Measurements from ENCODE around the gene TGFBR2.

- TF ChIP-seq POLR2AphosphoS5 (IDR thresholded peaks at IDR 0.05; ENCODE audit: borderline replicate concordance, low read depth, low read length): no peak
- no peak for TF ChIP-seq EZH2 (IDR thresholded peaks at IDR 0.05)
Observed at GRCh38 chr3:30610702-30611368, 4.4 kb downstream of the TGFBR2 start.

All from SK-N-MC (cell line).